K562 (cell line): ENCODE results near the gene HPD. TPM values are rescaled to one million over a fixed set of nuclear protein-coding genes. Genes with fewer than 3 reads are reported as not detected.

Experiments used
- FOXA3 ChIP-seq, 2 experiments: fragments of 450-650 bp in 1 of 2; sonication (generic) in 1 of 2; formaldehyde crosslinking; IDR thresholded peaks in 1 of 2; conservative IDR thresholded peaks in 1 of 2; 2 replicates each; pipeline versions ENCODE4 v1.4.0 to v1.8.0; 2020 to 2022; ENCODE audit warnings: mild to moderate bottlenecking in 2 of 2, missing genetic modification reagents in 1 of 2
- FOXK1 ChIP-seq: sonication (generic); formaldehyde crosslinking; IDR thresholded peaks from 2 replicates; pipeline ENCODE4 v1.8.0; 2022; ENCODE audit warnings: missing genetic modification reagents, mild to moderate bottlenecking, borderline replicate concordance
- HMG20A ChIP-seq: fragments of 450-650 bp; formaldehyde crosslinking; conservative IDR thresholded peaks from 2 replicates; pipeline ENCODE4 v1.4.0; 2020; ENCODE audit warnings: mild to moderate bottlenecking, mixed read lengths
- LCOR ChIP-seq: sonication (generic); formaldehyde crosslinking; IDR thresholded peaks from 2 replicates; pipeline ENCODE4 v1.8.0; 2022; ENCODE audit warnings: mild to moderate bottlenecking, missing genetic modification reagents
- MAZ ChIP-seq, 2 experiments: fragments of 450-650 bp in 1 of 2; sonication (generic) in 1 of 2; formaldehyde crosslinking; IDR thresholded peaks in 1 of 2; conservative IDR thresholded peaks in 1 of 2; 2 replicates each; pipeline versions ENCODE4 v1.4.0 to v1.5.0; 2020; ENCODE audit warnings: mild to moderate bottlenecking in 1 of 2, missing genetic modification reagents in 1 of 2
- MYC ChIP-seq, 2 experiments: fragments of 250-450 bp in 1 of 2; sonication (Bioruptor Pico) in 1 of 2; IDR thresholded peaks; 2 replicates each; pipeline versions ENCODE4 v1.5.1 to v1.6.1; 2012 to 2021; ENCODE audit warnings: low read depth in 2 of 2, borderline replicate concordance in 1 of 2, improper control_type of control experiment in 1 of 2, low read length in 1 of 2, mild to moderate bottlenecking in 1 of 2, moderate library complexity in 1 of 2
- NR2C2 ChIP-seq, 2 experiments: fragments of 200-800 bp in 1 of 2; sonication (Bioruptor generic) in 1 of 2; sonication (generic) in 1 of 2; formaldehyde crosslinking in 1 of 2; IDR thresholded peaks; 2 replicates each; pipeline versions ENCODE4 v1.6.1 to v1.8.0; 2016 to 2022; ENCODE audit warnings: mild to moderate bottlenecking in 1 of 2, missing compliant biosample characterization in 1 of 2, missing genetic modification characterization in 1 of 2, missing genetic modification reagents in 1 of 2
- PHF8 ChIP-seq: fragments of 200-600 bp; sonication (generic); IDR thresholded peaks from 2 replicates; pipeline ENCODE4 v1.6.1; 2012; ENCODE audit warnings: mixed run types, mild to moderate bottlenecking, inconsistent platforms, low read length, moderate library complexity, borderline replicate concordance
- PTRF ChIP-seq: fragments of 450-650 bp; IDR thresholded peaks from 2 replicates; pipeline ENCODE4 v1.6.1; 2016; ENCODE audit warnings: mild to moderate bottlenecking, missing genetic modification characterization, missing compliant biosample characterization
- RERE ChIP-seq: sonication (generic); formaldehyde crosslinking; IDR thresholded peaks from 2 replicates; pipeline ENCODE4 v1.8.0; 2023; ENCODE audit warnings: missing genetic modification reagents, mild to moderate bottlenecking, borderline replicate concordance
- SFPQ ChIP-seq: fragments of 200-400 bp; formaldehyde crosslinking; IDR thresholded peaks from 2 replicates; pipeline ENCODE4 v1.6.1; 2017; ENCODE audit warnings: mild to moderate bottlenecking, low read depth, low read length, moderate library complexity
- TAF1 ChIP-seq: IDR thresholded peaks from 2 replicates; pipeline ENCODE4 v1.6.1; 2011; ENCODE audit warnings: mild to moderate bottlenecking, low read length, moderate library complexity; ENCODE audit not compliant: insufficient read depth, control insufficient read depth, severe bottlenecking; ENCODE audit errors: extremely low read depth
- TARDBP ChIP-seq: fragments of 450-650 bp; IDR thresholded peaks from 2 replicates; pipeline ENCODE4 v1.6.1; 2016
- TEAD2 ChIP-seq: fragments of 450-650 bp; IDR thresholded peaks from 2 replicates; pipeline ENCODE4 v1.6.1; 2016; ENCODE audit warnings: missing genetic modification characterization, control low read depth, missing compliant biosample characterization
- ZNF134 ChIP-seq: fragments of 250-450 bp; sonication (Bioruptor Pico); conservative IDR thresholded peaks from 2 replicates; pipeline ENCODE4 v1.4.0; 2020
- ZNF263 ChIP-seq: sonication (generic); formaldehyde crosslinking; IDR thresholded peaks from 2 replicates; pipeline ENCODE4 v1.8.0; 2022; ENCODE audit warnings: mild to moderate bottlenecking, missing genetic modification reagents, borderline replicate concordance
- polyA plus RNA-seq, 8 experiments: library from polyadenylated mRNA; depleted of rRNA in 4 of 8; stranded (reverse) in 5 of 8; unstranded in 3 of 8; fragments of >200 nt; fragmentation: Nextera tagmentation in 2 of 8; fragmentation: Illumina TruSeq in 1 of 8; extraction: Ambion mirVana in 2 of 8; extraction: Trizol in 1 of 8; gene quantifications; 2 replicates each; pipeline versions ENCODE4 v1.2.1 to v1.2.3, GENCODE V29; 2011 to 2014; ENCODE audit warnings: inconsistent platforms in 1 of 8, missing spikeins in 1 of 8
- total RNA-seq, 7 experiments: library from RNA; depleted of rRNA in 6 of 7; stranded (reverse); fragments of >200 nt in 6 of 7; fragmentation: Illumina TruSeq in 2 of 7; extraction: Trizol in 2 of 7; gene quantifications; 2 replicates each; pipeline versions ENCODE4 v1.2.1 to v1.2.3, GENCODE V29; 2011 to 2021; ENCODE audit warnings: low replicate concordance in 1 of 7

HPD gene
- total and polyA plus RNA-seq, 9 of the 15 experiments (the other 6 are each of a cell fraction or from before 2014, with no cell fraction given): 0.06 to 0.29 (median 0.07) TPM; not detected in 4

GRCh38 chr12:121800694-121801594, 57.7 kb downstream of the HPD start (continued):
- TF ChIP-seq NR2C2 (CRISPR knock-in tag; IDR thresholded peaks at IDR 0.05) (no peak), NR2C2 (tag; IDR thresholded peaks at IDR 0.05) (peak; percentile 52; the same call in 1 of the 2 replicates), ZNF263 (CRISPR knock-in tag) (peak; percentile 99), PHF8 (peak; percentile 56; the same call in 1 of the 2 replicates), FOXK1 (CRISPR knock-in tag) (peak; percentile 19; the same call in 1 of the 2 replicates), PTRF (tag) (no peak), TARDBP (peak; percentile 28; the same call in 1 of the 2 replicates), RERE (CRISPR knock-in tag) (no peak), ZNF134 (0 out of 2 replicates have a peak, but pooled peaks have one; percentile 39), SFPQ (no peak), TAF1 (peak; percentile 76), MAZ (CRISPR knock-in tag; conservative IDR thresholded peaks at IDR 0.05 in 1 of 2, IDR thresholded peaks at IDR 0.05 in 1 of 2) (peak; percentile 55 to 65), LCOR (CRISPR knock-in tag) (peak; percentile 20; the same call in 1 of the 2 replicates), HMG20A (CRISPR knock-in tag) (no peak), FOXA3 (CRISPR knock-in tag; conservative IDR thresholded peaks at IDR 0.05 in 1 of 2, IDR thresholded peaks at IDR 0.05 in 1 of 2) (no peak), MYC (IDR thresholded peaks at IDR 0.05; ENCODE audit: low read depth, low read length) (peak; percentile 65), MYC (CRISPR knock-in tag; IDR thresholded peaks at IDR 0.05; ENCODE audit: borderline replicate concordance, low read depth) (peak; percentile 53; the same call in 1 of the 2 replicates), TEAD2 (no peak)
